Activated naive CD8-positive, alpha-beta T cell treated with anti-CD3 and anti-CD28 coated beads, Interleukin-2, amount 10 ng/mL, durations not matched to agents 7 days and 5 days (primary cell): ENCODE measurements around the gene SMIM20. TPM values are rescaled to one million over a fixed set of nuclear protein-coding genes. Genes with fewer than 3 reads are reported as not detected.

Experiments
- ATAC-seq: fragments of 150-1000 bp; cut with Tn5 transposase; one replicate; pipeline ENCODE4 v1.10.0; 2021; ENCODE audit warnings: low read depth, moderate library complexity
- POLR2A ChIA-PET: fragments of 350-600 bp; sonication (Branson Sonifier 250); formaldehyde crosslinking; loops from one replicate; lab custom pipeline; 2021; ENCODE audit warnings: antibody characterized with exemption; lab: Charles Lee
- DNase-seq: peaks from one replicate; pipeline ENCODE4 v3.0.0; 2021
- H3K27ac Mint-ChIP-seq: one replicate; pipeline ENCODE4 v1.8.0; 2022; ENCODE audit warnings: mild to moderate bottlenecking, mixed read lengths
- H3K27me3 Mint-ChIP-seq: one replicate; pipeline ENCODE4 v1.8.0; 2022; ENCODE audit warnings: mild to moderate bottlenecking, moderate library complexity, mixed read lengths
- H3K36me3 Mint-ChIP-seq: one replicate; pipeline ENCODE4 v1.8.0; 2021; ENCODE audit warnings: mild to moderate bottlenecking, mixed read lengths
- H3K4me1 Mint-ChIP-seq: one replicate; pipeline ENCODE4 v1.8.0; 2021; ENCODE audit warnings: mixed read lengths
- H3K4me3 Mint-ChIP-seq: one replicate; pipeline ENCODE4 v1.8.0; 2022; ENCODE audit warnings: mild to moderate bottlenecking, moderate library complexity, mixed read lengths
- H3K9me3 Mint-ChIP-seq: one replicate; pipeline ENCODE4 v1.8.0; 2021; ENCODE audit warnings: mixed read lengths
- total RNA-seq, 2 experiments: library from RNA; stranded (reverse); gene quantifications; one replicate each; pipeline ENCODE4 v1.2.3, GENCODE V29; 2021

The SMIM20 gene
- total RNA-seq, 2 experiments from 2014 or later: 12.9 to 14.9 TPM

- ATAC-seq: no peak
Measured at GRCh38 chr4:25962393-25962792, 48.4 kb downstream of the SMIM20 start.

GRCh38 chr4:25965629-25966028 lies 51.6 kb downstream of the SMIM20 start:
- Mint-ChIP-seq H3K9me3 (no peaks in the 10 kb centered on the region), H3K27ac (no peak overlapping the region), H3K4me3 (no peak overlapping the region), H3K4me1 (peaks cover 1% of the 10 kb centered on the region), H3K36me3 (no peaks in the 10 kb centered on the region), H3K27me3 (peaks cover 4% of the 10 kb centered on the region)
- no peak for ATAC-seq
- POLR2A ChIA-PET: no interaction called here
- DNase-seq: no peak

More at GRCh38 chr4:25962393-25962792, 48.4 kb downstream of the SMIM20 start:
- POLR2A ChIA-PET: no interaction called here
- Mint-ChIP-seq H3K27ac (no peak overlapping the region), H3K4me3 (no peak overlapping the region), H3K36me3 (no peaks in the 10 kb centered on the region), H3K27me3 (peaks cover 5% of the 10 kb centered on the region), H3K9me3 (no peaks in the 10 kb centered on the region), H3K4me1 (no peaks in the 10 kb centered on the region)
- no peak for DNase-seq

GRCh38 chr4:25966171-25966570 lies 52.2 kb downstream of the SMIM20 start:
- no peak overlapping the region for H3K4me3 Mint-ChIP-seq
- peaks cover 4% of the 10 kb centered on the region for H3K27me3 Mint-ChIP-seq
- no peaks in the 10 kb centered on the region for H3K9me3 Mint-ChIP-seq
- peaks cover 1% of the 10 kb centered on the region for H3K4me1 Mint-ChIP-seq
- H3K27ac Mint-ChIP-seq: no peak overlapping the region
- DNase-seq (no peak), ATAC-seq (no peak)
- no peaks in the 10 kb centered on the region for H3K36me3 Mint-ChIP-seq
- POLR2A ChIA-PET: interaction anchor here (0.6 kb wide), 1 partner anchor 341 kb away, joined by 4 read pairs; no protein-coding TSS in a partner anchor

GRCh38 chr4:25969374-25970155 lies 55.5 kb downstream of the SMIM20 start:
- POLR2A ChIA-PET: no interaction called here
- DNase-seq: no peak
- no peaks in the 10 kb centered on the region for H3K9me3 Mint-ChIP-seq
- peaks cover 1% of the 10 kb centered on the region for H3K4me1 Mint-ChIP-seq
- H3K27ac Mint-ChIP-seq: no peak overlapping the region
- no peak for ATAC-seq
- H3K36me3 Mint-ChIP-seq: no peaks in the 10 kb centered on the region
- peaks cover 2% of the 10 kb centered on the region for H3K27me3 Mint-ChIP-seq
- no peak overlapping the region for H3K4me3 Mint-ChIP-seq

GRCh38 chr4:25970226-25970675 lies 56.2 kb downstream of the SMIM20 start:
- H3K4me3 Mint-ChIP-seq: no peak overlapping the region
- POLR2A ChIA-PET: no interaction called here
- DNase-seq: no peak

GRCh38 chr4:25970691-25971432 lies 56.8 kb downstream of the SMIM20 start:
- Mint-ChIP-seq H3K4me1 (peaks cover 1% of the 10 kb centered on the region), H3K36me3 (no peaks in the 10 kb centered on the region), H3K4me3 (no peak overlapping the region), H3K9me3 (no peaks in the 10 kb centered on the region), H3K27ac (no peak overlapping the region), H3K27me3 (peaks cover 3% of the 10 kb centered on the region)
- ATAC-seq: no peak
- POLR2A ChIA-PET: no interaction called here
- no peak for DNase-seq

More at GRCh38 chr4:25970226-25970675, 56.2 kb downstream of the SMIM20 start:
- no peak overlapping the region for H3K27ac Mint-ChIP-seq
- H3K4me1 Mint-ChIP-seq: peaks cover 1% of the 10 kb centered on the region
- H3K27me3 Mint-ChIP-seq: peaks cover 3% of the 10 kb centered on the region
- ATAC-seq: no peak
- H3K9me3 Mint-ChIP-seq: no peaks in the 10 kb centered on the region
- H3K36me3 Mint-ChIP-seq: no peaks in the 10 kb centered on the region

GRCh38 chr4:25972366-25972765 lies 58.3 kb downstream of the SMIM20 start:
- POLR2A ChIA-PET: no interaction called here
- Mint-ChIP-seq H3K27ac (no peak overlapping the region), H3K4me3 (no peak overlapping the region), H3K27me3 (peaks cover 3% of the 10 kb centered on the region), H3K4me1 (peaks cover 1% of the 10 kb centered on the region), H3K9me3 (no peaks in the 10 kb centered on the region), H3K36me3 (no peaks in the 10 kb centered on the region)
- ATAC-seq (no peak), DNase-seq (no peak)

GRCh38 chr4:25972984-25973745 lies 59.1 kb downstream of the SMIM20 start:
- no peak overlapping the region for H3K27ac Mint-ChIP-seq
- ATAC-seq: no peak
- no peaks in the 10 kb centered on the region for H3K9me3 Mint-ChIP-seq
- no peak for DNase-seq
- H3K4me3 Mint-ChIP-seq: no peak overlapping the region
- H3K27me3 Mint-ChIP-seq: peaks cover 3% of the 10 kb centered on the region
- H3K36me3 Mint-ChIP-seq: no peaks in the 10 kb centered on the region
- POLR2A ChIA-PET: no interaction called here
- peaks cover 1% of the 10 kb centered on the region for H3K4me1 Mint-ChIP-seq

GRCh38 chr4:25976780-25977179 lies 62.8 kb downstream of the SMIM20 start:
- DNase-seq (no peak), ATAC-seq (no peak)
- no peaks in the 10 kb centered on the region for H3K4me1 Mint-ChIP-seq
- H3K4me3 Mint-ChIP-seq: no peak overlapping the region
- no peaks in the 10 kb centered on the region for H3K36me3 Mint-ChIP-seq
- no peaks in the 10 kb centered on the region for H3K9me3 Mint-ChIP-seq
- no peak overlapping the region for H3K27ac Mint-ChIP-seq
- POLR2A ChIA-PET: no interaction called here
- peaks cover 6% of the 10 kb centered on the region for H3K27me3 Mint-ChIP-seq

- no peaks in the 10 kb centered on the region for H3K9me3 Mint-ChIP-seq
- peaks cover 6% of the 10 kb centered on the region for H3K27me3 Mint-ChIP-seq
- no peaks in the 10 kb centered on the region for H3K4me1 Mint-ChIP-seq
- DNase-seq (no peak), ATAC-seq (no peak)
- H3K36me3 Mint-ChIP-seq: no peaks in the 10 kb centered on the region
- POLR2A ChIA-PET: no interaction called here
- H3K4me3 Mint-ChIP-seq: no peak overlapping the region
- H3K27ac Mint-ChIP-seq: no peak overlapping the region
Measured at GRCh38 chr4:25977397-25978170, 63.6 kb downstream of the SMIM20 start.

GRCh38 chr4:25978327-25978726 lies 64.3 kb downstream of the SMIM20 start:
- ATAC-seq: no peak
- no peaks in the 10 kb centered on the region for H3K4me1 Mint-ChIP-seq
- no peak overlapping the region for H3K27ac Mint-ChIP-seq
- POLR2A ChIA-PET: no interaction called here
- H3K27me3 Mint-ChIP-seq: peaks cover 8% of the 10 kb centered on the region
- DNase-seq: no peak
- no peaks in the 10 kb centered on the region for H3K36me3 Mint-ChIP-seq
- no peak overlapping the region for H3K4me3 Mint-ChIP-seq
- H3K9me3 Mint-ChIP-seq: no peaks in the 10 kb centered on the region
